GM12878 (cell line): Measurements from ENCODE around the gene NID1. TPM values are rescaled to one million over a fixed set of nuclear protein-coding genes. Genes with fewer than 3 reads are reported as not detected.
A peak's percentile ranks its signal among the peaks of the same experiment; 100 is the strongest.

ENCODE experiments used
- ATAC-seq: fragments of 200-7000 bp; cut with Tn5 transposase; 3 replicates; pipeline ENCODE4 v1.9.1; 2020; ENCODE audit warnings: mild to moderate bottlenecking, moderate library complexity
- BruUV-seq: library from RNA; stranded (reverse); fragments of 400-500 nt; replicated peaks from 2 replicates; lab custom pipeline; 2021; lab: Mats Ljungman, UMichigan
- CTCF ChIA-PET: fragments of 300-600 bp; sonication (Branson Sonifier 250); formaldehyde crosslinking; extraction: SDS; loops from one replicate; lab custom pipeline; 2021; ENCODE audit warnings: inconsistent platforms; lab: Yijun Ruan, JAX
- POLR2A ChIA-PET: fragments of 350-600 bp; formaldehyde crosslinking; extraction: SDS; loops from one replicate; lab custom pipeline; 2021; ENCODE audit warnings: inconsistent platforms; lab: Charles Lee
- RAD21 ChIA-PET: fragments of 300-600 bp; sonication (Branson Sonifier 250); formaldehyde crosslinking; loops from one replicate; lab custom pipeline; 2023; ENCODE audit warnings: antibody characterized with exemption; ENCODE audit not compliant: unreplicated experiment; lab: Charles Lee
- SMC1A ChIA-PET: fragments of 300-600 bp; sonication (Branson Sonifier 250); formaldehyde crosslinking; loops from one replicate; lab custom pipeline; 2023; ENCODE audit not compliant: unreplicated experiment, uncharacterized antibody; lab: Charles Lee
- DNase-seq: peaks from one replicate; pipeline ENCODE4 v3.0.0-alpha.2; 2011; ENCODE audit warnings: low read depth, low spot score
- FAIRE-seq: peaks from 3 replicates; lab custom pipeline; 2011; peaks lifted over from hg19 to GRCh38; lab: Jason Lieb, UNC
- H2AFZ ChIP-seq: 2 replicates; pipeline ENCODE4 v1.6.0; 2011; ENCODE audit warnings: low read depth, low read length, control low read depth; ENCODE audit not compliant: control insufficient read depth
- H3K27ac ChIP-seq: 2 replicates; pipeline ENCODE4 v1.5.1; 2011; ENCODE audit warnings: control low read depth; ENCODE audit not compliant: control insufficient read depth, insufficient read depth
- H3K27me3 ChIP-seq, 2 experiments: replicated peaks in 1 of 2; 2 replicates each; pipeline versions ENCODE4 v1.6.0 to v1.6.1; 2011; ENCODE audit warnings: low read length in 1 of 2; ENCODE audit not compliant: control insufficient read depth in 2 of 2, insufficient read depth in 2 of 2
- H3K36me3 ChIP-seq, 2 experiments: 2 replicates each; pipeline ENCODE4 v1.5.1; 2011; ENCODE audit warnings: low read length in 1 of 2; ENCODE audit not compliant: control insufficient read depth in 2 of 2, insufficient read depth in 2 of 2
- H3K4me1 ChIP-seq: 2 replicates; pipeline ENCODE4 v1.6.1; 2011; ENCODE audit warnings: mild to moderate bottlenecking, low read length, moderate library complexity, mixed read lengths; ENCODE audit not compliant: control insufficient read depth, insufficient read depth
- H3K4me2 ChIP-seq: 2 replicates; pipeline ENCODE4 v1.6.0; 2011; ENCODE audit warnings: control low read depth; ENCODE audit not compliant: control insufficient read depth, insufficient read depth
- H3K4me3 ChIP-seq: fragments of 200-600 bp; sonication (generic); 2 replicates; pipeline ENCODE4 v1.5.1; 2016
- H3K79me2 ChIP-seq: 2 replicates; pipeline ENCODE4 v1.6.0; 2011; ENCODE audit warnings: low read length; ENCODE audit not compliant: control insufficient read depth, insufficient read depth
- H3K9ac ChIP-seq: 2 replicates; pipeline ENCODE4 v1.8.0; 2011; ENCODE audit warnings: low read length, control low read depth, mixed read lengths; ENCODE audit not compliant: control insufficient read depth, insufficient read depth
- H3K9me3 ChIP-seq: replicated peaks from 3 replicates; pipeline ENCODE4 v1.5.1; 2011; ENCODE audit warnings: mild to moderate bottlenecking, low read length; ENCODE audit not compliant: control insufficient read depth, insufficient read depth
- H4K20me1 ChIP-seq: 2 replicates; pipeline ENCODE4 v1.6.0; 2011; ENCODE audit not compliant: control insufficient read depth, insufficient read depth
- BRCA1 ChIP-seq: IDR thresholded peaks from 2 replicates; pipeline ENCODE4 v1.6.1; 2011; ENCODE audit warnings: low read depth, low read length, improper control_type of control experiment
- POU2F2 ChIP-seq: IDR thresholded peaks from 3 replicates; pipeline ENCODE4 v1.6.1; 2011; ENCODE audit warnings: low read depth, mild to moderate bottlenecking, low read length, borderline replicate concordance
- RAD21 ChIP-seq: IDR thresholded peaks from 2 replicates; pipeline ENCODE4 v1.6.1; 2011; ENCODE audit warnings: mild to moderate bottlenecking, low read depth, low read length, moderate library complexity; ENCODE audit not compliant: insufficient read depth
- RUNX3 ChIP-seq: IDR thresholded peaks from 2 replicates; pipeline ENCODE4 v1.6.1; 2012; ENCODE audit warnings: low read length, inconsistent platforms
- SMC3 ChIP-seq: IDR thresholded peaks from 2 replicates; pipeline ENCODE4 v1.6.1; 2011; ENCODE audit warnings: low read length, improper control_type of control experiment, borderline replicate concordance
- YY1 ChIP-seq: IDR thresholded peaks from 2 replicates; pipeline ENCODE4 v1.6.1; 2011; ENCODE audit warnings: low read depth, mild to moderate bottlenecking, low read length
- WGBS: methylation state at CpG from one replicate; pipeline ENCODE4 v1.1.6; 2016; ENCODE audit warnings: low lambda C conversion rate; ENCODE audit not compliant: insufficient replicate concordance, insufficient coverage; ENCODE audit errors: missing lambda C conversion rate; 5-methylcytosine and 5-hydroxymethylcytosine counted together
- in situ Hi-C: fragments of 300-500 bp; cut with MboI; formaldehyde crosslinking; loops from 9 replicates; pipeline ENCODE4 v1.14.3; 2018; ENCODE audit warnings: mixed read lengths
- intact Hi-C: fragments of 100-400 bp; cut with micrococcal nuclease; formaldehyde crosslinking; loops from one replicate; pipeline ENCODE4 v1.14.2; 2022; ENCODE audit not compliant: unreplicated experiment
- polyA plus RNA-seq, 11 experiments: library from polyadenylated mRNA; depleted of rRNA in 4 of 11; unstranded in 6 of 11; stranded (reverse) in 5 of 11; fragments of >200 nt; fragmentation: Nextera tagmentation in 4 of 11; fragmentation: Illumina TruSeq in 1 of 11; extraction: Ambion mirVana in 4 of 11; extraction: Trizol in 1 of 11; gene quantifications; 1 replicate in 1 of 11; 2 replicates in 10 of 11; pipeline versions ENCODE4 v1.2.1 to v1.2.3, GENCODE V29; 2011 to 2016; ENCODE audit warnings: inconsistent platforms in 2 of 11, missing spikeins in 2 of 11, low read depth in 1 of 11
- total RNA-seq, 4 experiments: library from RNA; depleted of rRNA in 3 of 4; stranded (reverse); fragments of >200 nt in 3 of 4; fragmentation: Illumina TruSeq in 1 of 4; extraction: Trizol in 1 of 4; gene quantifications; 2 replicates each; pipeline versions ENCODE4 v1.2.1 to v1.2.3, GENCODE V29; 2013 to 2021
- TF ChIP-seq, protein P1 (sequence below), 3 experiments: IDR thresholded peaks in 2 of 3; conservative IDR thresholded peaks in 1 of 3; 2 replicates each; pipeline ENCODE4 v1.5.1; 2011; ENCODE audit warnings: low read depth in 3 of 3, low read length in 3 of 3, mild to moderate bottlenecking in 3 of 3, control low read depth in 2 of 3, moderate library complexity in 2 of 3, inconsistent platforms in 1 of 3, mixed read lengths in 1 of 3; ENCODE audit not compliant: control insufficient read depth in 2 of 3, insufficient read depth in 1 of 3; ENCODE audit errors: extremely low read depth in 1 of 3

NID1 gene
- total and polyA plus RNA-seq, 10 of the 15 experiments (the other 5 are each of a cell fraction or from before 2014, with no cell fraction given) = 4.2 to 25.7 (median 11.3) TPM

DNA sequence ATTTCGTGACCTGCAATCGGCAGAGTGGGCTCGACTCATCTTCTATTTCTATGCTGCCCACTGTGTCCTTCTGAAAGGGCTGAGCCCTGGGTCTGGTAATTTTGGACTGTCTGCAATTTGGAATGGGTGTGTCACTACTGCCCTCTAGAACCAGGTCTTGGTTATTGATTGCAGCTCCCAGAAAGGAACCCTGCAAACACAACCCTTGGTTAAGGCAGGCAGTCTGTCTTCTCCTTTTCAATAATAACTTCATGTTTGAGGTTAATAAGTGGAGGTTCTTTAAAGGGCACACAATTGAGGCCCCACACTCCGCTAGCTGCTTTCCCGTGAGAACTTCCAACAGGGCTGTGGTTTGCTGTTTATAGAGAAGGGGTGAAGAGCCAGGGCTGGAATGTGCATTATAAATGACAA, 118.3 kb downstream of the NID1 start:
- H4K20me1 ChIP-seq = no peaks in the 10 kb centered on the region
- ChIA-PET POLR2A (interaction anchor here (0.5 to 1.0 kb wide), 2 partner anchors 81 to 108 kb away, joined by 3 to 4 read pairs; no protein-coding TSS in a partner anchor), RAD21 (interaction anchor here (0.7 to 3.3 kb wide), 20 partner anchors 10 to 214 kb away, joined by 3 to 26 read pairs (median 4); partner anchors contain the start of gene LYST), CTCF (interaction anchor here (0.7 to 3.3 kb wide), 24 partner anchors 8 to 380 kb away, joined by 3 to 31 read pairs (median 4); partner anchors contain the start of gene LYST), SMC1A (interaction anchor here (0.6 to 2.8 kb wide), 24 partner anchors 11 to 163 kb away, joined by 3 to 31 read pairs (median 4); partner anchors contain the start of gene LYST)
- peak overlapping the region; percentile 9 for H2AFZ ChIP-seq
- peaks cover 17% of the 10 kb centered on the region for H3K4me1 ChIP-seq
- H3K27ac ChIP-seq = no peak overlapping the region
- H3K36me3 ChIP-seq = no peaks in the 10 kb centered on the region
- no peak overlapping the region for H3K9ac ChIP-seq
- 10% methylated on average over 5 of the region's 5 CpGs for WGBS
- H3K79me2 ChIP-seq = no peaks in the 10 kb centered on the region
- no TSS peak for BruUV-seq
- no peaks in the 10 kb centered on the region; the same call in 2 of the 3 replicates for H3K9me3 ChIP-seq
- FAIRE-seq (peak; percentile 54), DNase-seq (no peak), ATAC-seq (peak; percentile 86)
- H3K4me3 ChIP-seq = no peak overlapping the region
- no peaks in the 10 kb centered on the region for H3K27me3 ChIP-seq
- in situ Hi-C loops (no loop called here), intact Hi-C loops (no loop called here)
- peak overlapping the region; percentile 28; the same call in 1 of the 2 replicates for H3K4me2 ChIP-seq
- TF ChIP-seq POU2F2 = 0 out of 3 replicates have a peak, but pooled peaks have one; percentile 2
- peak; percentile 50; the same call in 1 of the 2 replicates for TF ChIP-seq SMC3
- no peak for TF ChIP-seq BRCA1
- TF ChIP-seq RAD21 = peak; percentile 73
- 0 out of 2 replicates have a peak, but pooled peaks have one; percentile 16 for TF ChIP-seq RUNX3
- no peak for TF ChIP-seq YY1
- TF ChIP-seq, protein P1, sequence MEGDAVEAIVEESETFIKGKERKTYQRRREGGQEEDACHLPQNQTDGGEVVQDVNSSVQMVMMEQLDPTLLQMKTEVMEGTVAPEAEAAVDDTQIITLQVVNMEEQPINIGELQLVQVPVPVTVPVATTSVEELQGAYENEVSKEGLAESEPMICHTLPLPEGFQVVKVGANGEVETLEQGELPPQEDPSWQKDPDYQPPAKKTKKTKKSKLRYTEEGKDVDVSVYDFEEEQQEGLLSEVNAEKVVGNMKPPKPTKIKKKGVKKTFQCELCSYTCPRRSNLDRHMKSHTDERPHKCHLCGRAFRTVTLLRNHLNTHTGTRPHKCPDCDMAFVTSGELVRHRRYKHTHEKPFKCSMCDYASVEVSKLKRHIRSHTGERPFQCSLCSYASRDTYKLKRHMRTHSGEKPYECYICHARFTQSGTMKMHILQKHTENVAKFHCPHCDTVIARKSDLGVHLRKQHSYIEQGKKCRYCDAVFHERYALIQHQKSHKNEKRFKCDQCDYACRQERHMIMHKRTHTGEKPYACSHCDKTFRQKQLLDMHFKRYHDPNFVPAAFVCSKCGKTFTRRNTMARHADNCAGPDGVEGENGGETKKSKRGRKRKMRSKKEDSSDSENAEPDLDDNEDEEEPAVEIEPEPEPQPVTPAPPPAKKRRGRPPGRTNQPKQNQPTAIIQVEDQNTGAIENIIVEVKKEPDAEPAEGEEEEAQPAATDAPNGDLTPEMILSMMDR (IDR thresholded peaks at IDR 0.05 in 2 of 3, conservative IDR thresholded peaks at IDR 0.05 in 1 of 3; ENCODE audit: control insufficient read depth in 2 of 3, extremely low read depth in 1 of 3, insufficient read depth in 1 of 3, low read depth in 3 of 3, low read length in 3 of 3) = peak; percentile 42 to 58 (median 55); a peak in 5 of 6 replicates
